HUES48 (cell line): ENCODE measurements around the gene CRTC1.
"Not testable (repeated sequence)": the region's sequence is repeated elsewhere in the genome, so short reads cannot be mapped to it uniquely, and the experiment has no call there.

Experiments
- H3K27ac ChIP-seq: one replicate; pipeline ENCODE4 v1.7.0; 2013; ENCODE audit warnings: low read depth, low read length, inconsistent platforms
- H3K27me3 ChIP-seq: 2 replicates; pipeline ENCODE4 v1.6.1; 2013; ENCODE audit warnings: mild to moderate bottlenecking, low read length; ENCODE audit not compliant: control insufficient read depth, insufficient read depth
- H3K36me3 ChIP-seq: 2 replicates; pipeline ENCODE4 v1.6.1; 2013; ENCODE audit warnings: low read length; ENCODE audit not compliant: control insufficient read depth, insufficient read depth
- H3K4me1 ChIP-seq: 2 replicates; pipeline ENCODE4 v1.6.1; 2013; ENCODE audit warnings: mild to moderate bottlenecking, low read length; ENCODE audit not compliant: control insufficient read depth, insufficient read depth
- H3K4me3 ChIP-seq: 2 replicates; pipeline ENCODE4 v1.5.1; 2013; ENCODE audit warnings: mild to moderate bottlenecking, low read depth, low read length
- H3K9ac ChIP-seq: 2 replicates; pipeline ENCODE4 v1.6.1; 2013; ENCODE audit warnings: mild to moderate bottlenecking, low read depth, low read length, moderate library complexity
- H3K9me3 ChIP-seq: 2 replicates; pipeline ENCODE4 v1.6.1; 2013; ENCODE audit warnings: low read length; ENCODE audit not compliant: control insufficient read depth, insufficient read depth

CRTC1 gene

DNA sequence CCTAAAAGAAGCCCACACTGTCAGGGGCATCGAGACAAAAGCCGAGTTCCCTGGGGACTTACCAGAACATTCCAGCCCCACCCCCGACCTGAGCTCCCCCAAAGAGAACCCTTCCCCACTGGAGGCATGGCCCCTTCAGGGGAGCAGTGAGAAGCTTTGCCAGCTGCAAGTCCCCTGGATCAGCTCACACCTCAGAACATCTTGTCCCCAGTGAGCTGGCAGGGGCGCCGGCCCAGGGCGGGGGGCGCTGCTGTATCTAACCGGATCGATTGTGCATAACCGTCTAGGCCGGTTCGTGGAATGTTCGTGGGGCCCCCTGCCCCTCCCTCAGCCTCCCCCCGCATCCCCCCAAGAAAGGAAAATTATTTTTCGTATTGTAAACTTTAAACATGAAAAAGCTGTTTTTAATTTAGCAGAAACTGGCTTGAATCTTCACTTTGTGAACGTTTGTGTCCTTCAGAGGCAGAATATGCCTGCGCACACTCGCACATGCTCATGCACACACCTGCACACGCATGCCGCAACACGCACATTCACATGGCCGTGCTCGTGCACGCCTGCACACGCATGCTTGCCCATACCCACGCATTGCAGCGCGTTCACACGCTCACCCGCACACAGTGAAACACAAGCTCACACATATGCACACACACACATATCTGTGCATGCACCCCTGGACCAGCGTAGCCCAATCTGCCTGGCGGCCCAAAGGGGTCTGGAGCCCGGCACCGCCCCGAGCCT lies 12.0 kb upstream of the CRTC1 start:
- H3K9me3 ChIP-seq, result no peaks in the 10 kb centered on the region
- no peak overlapping the region for H3K9ac ChIP-seq
- H3K36me3 ChIP-seq, result peaks cover 18% of the 10 kb centered on the region
- H3K4me3 ChIP-seq, result no peak overlapping the region
- H3K4me1 ChIP-seq, result no peaks in the 10 kb centered on the region
- no peak overlapping the region for H3K27ac ChIP-seq
- no peaks in the 10 kb centered on the region for H3K27me3 ChIP-seq

GRCh38 chr19:18672044-18672451 lies 11.4 kb upstream of the CRTC1 start:
- Histone ChIP-seq H3K27me3 (no peaks in the 10 kb centered on the region), H3K4me3 (no peak overlapping the region), H3K27ac (no peak overlapping the region), H3K4me1 (no peaks in the 10 kb centered on the region), H3K9me3 (no peaks in the 10 kb centered on the region), H3K9ac (no peak overlapping the region), H3K36me3 (peaks cover 18% of the 10 kb centered on the region)

- H3K27me3 ChIP-seq, result no peaks in the 10 kb centered on the region
- 0 out of 2 replicates have a peak, but pooled peaks cover under 1% of the 10 kb centered on the region for H3K4me1 ChIP-seq
- no peak overlapping the region for H3K9ac ChIP-seq
- no peak overlapping the region for H3K27ac ChIP-seq
- H3K9me3 ChIP-seq, result no peaks in the 10 kb centered on the region
- no peak overlapping the region for H3K4me3 ChIP-seq
- peaks cover 14% of the 10 kb centered on the region for H3K36me3 ChIP-seq
Observed at GRCh38 chr19:18672606-18673337, 10.7 kb upstream of the CRTC1 start.

DNA sequence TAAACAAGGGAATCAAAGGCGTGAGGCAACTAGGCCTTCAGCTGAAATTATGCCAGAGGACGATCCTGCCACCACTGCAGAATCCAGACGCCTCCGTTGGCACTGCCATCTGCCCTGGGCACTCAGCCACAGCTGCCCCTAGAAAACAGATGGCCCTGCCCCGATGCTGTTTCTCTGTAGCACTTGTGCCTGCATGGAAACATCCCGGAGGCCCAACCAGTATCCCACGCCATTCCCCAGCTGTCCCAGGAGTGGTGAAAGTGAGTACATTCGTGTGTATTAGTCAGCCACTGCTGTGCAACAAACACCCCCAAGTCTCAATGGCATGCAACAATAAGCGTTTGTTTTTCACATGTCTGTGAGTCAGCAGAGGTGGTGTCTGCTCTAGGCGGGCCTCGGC lies 8.9 kb upstream of the CRTC1 start:
- no peak overlapping the region for H3K9ac ChIP-seq
- no peaks in the 10 kb centered on the region for H3K36me3 ChIP-seq
- no peaks in the 10 kb centered on the region for H3K9me3 ChIP-seq
- H3K27me3 ChIP-seq, result no peaks in the 10 kb centered on the region
- no peak overlapping the region for H3K27ac ChIP-seq
- H3K4me3 ChIP-seq, result no peak overlapping the region
- H3K4me1 ChIP-seq, result peaks cover 8% of the 10 kb centered on the region; the same call in 1 of the 2 replicates

- H3K27ac ChIP-seq, result no peak overlapping the region
- peaks cover 8% of the 10 kb centered on the region; the same call in 1 of the 2 replicates for H3K4me1 ChIP-seq
- H3K9me3 ChIP-seq, result no peaks in the 10 kb centered on the region
- no peaks in the 10 kb centered on the region for H3K27me3 ChIP-seq
- no peak overlapping the region for H3K9ac ChIP-seq
- no peak overlapping the region for H3K4me3 ChIP-seq
- no peaks in the 10 kb centered on the region for H3K36me3 ChIP-seq
Observed at GRCh38 chr19:18675779-18676178, 7.7 kb upstream of the CRTC1 start.

DNA sequence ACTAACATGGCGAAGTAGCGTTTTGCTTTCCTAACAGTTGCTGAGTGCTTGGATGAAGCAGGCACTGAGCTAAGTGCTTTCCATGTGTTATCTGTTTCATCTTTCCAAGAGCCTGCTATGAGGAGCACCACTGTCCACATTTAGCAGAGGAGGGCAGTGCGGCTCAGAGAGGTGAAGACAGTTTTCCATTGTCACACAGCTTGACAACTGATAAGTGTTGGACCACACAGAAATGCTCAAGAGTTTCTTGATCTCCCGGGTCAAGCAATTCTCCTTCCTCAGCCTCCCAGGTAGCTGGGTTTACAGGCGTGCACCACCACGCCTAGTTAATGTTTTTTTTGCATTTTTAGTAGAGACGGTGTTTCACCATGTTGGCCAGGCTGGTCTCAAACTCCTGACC lies 6.8 kb upstream of the CRTC1 start:
- H3K27ac ChIP-seq, result no peak overlapping the region
- H3K9ac ChIP-seq, result no peak overlapping the region

DNA sequence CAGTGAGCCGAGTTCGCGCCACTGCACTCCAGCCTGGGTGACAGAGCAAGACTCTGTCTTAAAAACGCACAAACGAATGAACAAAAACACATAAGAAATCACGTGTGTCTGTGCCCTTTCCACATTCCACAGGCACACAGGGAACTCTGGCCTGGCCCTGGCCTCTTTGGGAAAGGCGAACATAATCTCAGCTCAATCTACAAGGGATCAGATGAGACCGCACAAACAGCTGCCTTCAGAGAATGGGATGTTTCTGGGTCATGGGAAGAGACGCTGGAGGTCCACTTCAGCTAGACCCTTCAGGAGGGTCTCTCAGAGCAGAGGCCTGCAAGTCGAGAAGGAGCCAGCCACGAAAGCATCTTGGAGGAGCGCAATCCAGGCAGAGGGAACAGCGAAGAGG lies 6.3 kb upstream of the CRTC1 start:
- no peaks in the 10 kb centered on the region for H3K36me3 ChIP-seq
- no peak overlapping the region for H3K27ac ChIP-seq
- peaks cover 8% of the 10 kb centered on the region; the same call in 1 of the 2 replicates for H3K4me1 ChIP-seq
- no peak overlapping the region for H3K4me3 ChIP-seq
- no peaks in the 10 kb centered on the region for H3K27me3 ChIP-seq
- H3K9ac ChIP-seq, result no peak overlapping the region
- H3K9me3 ChIP-seq, result no peaks in the 10 kb centered on the region

More for the DNA sequence above, 6.8 kb upstream of the CRTC1 start:
- Histone ChIP-seq H3K4me1 (peaks cover 8% of the 10 kb centered on the region; the same call in 1 of the 2 replicates), H3K4me3 (no peak overlapping the region), H3K27me3 (no peaks in the 10 kb centered on the region), H3K36me3 (no peaks in the 10 kb centered on the region), H3K9me3 (no peaks in the 10 kb centered on the region)

- H3K36me3 ChIP-seq, H3K4me3 ChIP-seq, H3K27ac ChIP-seq, H3K27me3 ChIP-seq, H3K4me1 ChIP-seq, H3K9ac ChIP-seq, H3K9me3 ChIP-seq: not testable (repeated sequence)
Observed at GRCh38 chr19:18680148-18680547, 3.3 kb upstream of the CRTC1 start.

DNA sequence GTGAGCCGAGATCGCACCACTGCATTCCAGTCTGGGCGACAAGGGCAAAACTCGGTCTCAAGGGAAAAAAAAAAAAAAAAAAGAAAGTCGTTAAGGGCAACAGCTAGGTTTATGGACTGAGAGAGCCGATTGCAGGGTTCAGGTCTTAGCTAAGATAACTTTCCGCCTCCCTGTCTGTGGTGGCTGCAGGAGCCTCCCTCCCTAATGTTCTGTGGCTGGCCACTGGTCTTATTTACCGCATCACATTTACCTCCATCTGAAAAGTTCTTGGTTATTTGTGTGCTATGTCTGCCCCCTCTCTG lies 722 bp upstream of the CRTC1 start:
- Histone ChIP-seq H3K36me3 (no peaks in the 10 kb centered on the region), H3K4me1 (peaks cover 8% of the 10 kb centered on the region; the same call in 1 of the 2 replicates), H3K27ac (no peak overlapping the region), H3K27me3 (no peaks in the 10 kb centered on the region), H3K9me3 (no peaks in the 10 kb centered on the region), H3K9ac (no peak overlapping the region), H3K4me3 (peak overlapping the region; percentile 71)

DNA sequence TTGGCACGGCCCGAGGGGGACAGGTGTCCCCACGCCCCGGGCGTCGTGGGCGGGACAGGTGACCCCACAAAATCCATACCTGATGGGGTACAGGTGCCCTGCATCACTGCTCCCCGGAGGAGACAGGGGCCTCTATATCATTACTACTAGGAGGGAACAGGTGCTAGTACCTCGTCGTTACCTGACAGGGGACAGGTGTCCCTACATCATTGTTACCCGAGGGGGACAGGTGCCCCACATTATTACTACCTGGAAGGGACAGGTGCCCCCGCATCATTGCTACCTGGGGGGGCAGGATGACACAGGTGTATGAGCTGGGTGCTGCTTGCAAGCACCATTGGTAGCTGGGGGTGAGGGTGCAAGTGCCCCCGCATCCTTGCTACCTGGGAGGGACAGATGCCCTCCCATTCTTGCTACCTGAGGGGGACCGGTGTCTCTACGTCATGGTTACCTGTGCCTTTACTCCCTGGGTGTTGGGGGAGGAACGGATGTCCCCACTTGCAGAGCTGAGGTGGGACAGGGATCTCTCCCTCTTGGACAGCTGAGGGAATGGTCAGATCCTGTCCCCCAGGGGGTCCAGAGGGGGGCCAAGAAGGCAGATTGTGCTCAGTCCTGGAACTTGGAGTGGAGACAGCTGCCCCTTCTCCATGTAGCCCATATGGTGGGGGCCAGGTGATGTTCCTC lies 620 bp downstream of the CRTC1 start:
- peak overlapping the region; percentile 71 for H3K4me3 ChIP-seq
- no peaks in the 10 kb centered on the region for H3K4me1 ChIP-seq
- H3K9me3 ChIP-seq, result no peaks in the 10 kb centered on the region
- H3K27me3 ChIP-seq, result no peaks in the 10 kb centered on the region
- no peak overlapping the region for H3K9ac ChIP-seq
- H3K36me3 ChIP-seq, result no peaks in the 10 kb centered on the region
- H3K27ac ChIP-seq, result no peak overlapping the region

DNA sequence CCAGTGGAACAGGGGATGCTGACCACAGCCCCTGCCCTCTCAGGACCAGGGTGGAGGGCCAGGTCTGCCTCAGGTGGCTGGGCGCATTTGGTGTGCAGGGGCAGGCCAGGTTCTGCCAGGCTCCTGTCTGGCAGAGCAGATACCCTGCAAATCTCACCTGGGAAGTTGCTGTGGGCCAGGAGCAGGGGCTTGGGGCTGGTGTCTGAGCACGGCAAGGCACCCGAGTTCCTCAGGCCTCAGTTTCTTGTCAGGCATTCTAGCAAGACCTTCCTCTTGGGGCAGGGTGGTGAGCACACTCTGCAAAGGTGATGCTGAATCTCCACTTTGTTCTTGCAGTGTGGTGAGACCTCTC lies 1.1 kb downstream of the CRTC1 start:
- Histone ChIP-seq H3K27ac (no peak overlapping the region), H3K36me3 (no peaks in the 10 kb centered on the region), H3K4me1 (no peaks in the 10 kb centered on the region), H3K4me3 (no peak overlapping the region; the same call in 1 of the 2 replicates), H3K27me3 (no peaks in the 10 kb centered on the region), H3K9me3 (no peaks in the 10 kb centered on the region), H3K9ac (no peak overlapping the region)
